ENCODE data around the gene DENND1A.

DENND1A gene

GRCh38 chr9:123617952-123618678 is 311.8 kb downstream of the DENND1A start:
- no peak for TF ChIP-seq CTCF (IDR thresholded peaks at IDR 0.05; ENCODE audit: insufficient read depth, missing control alignments)
- DNase-seq (ENCODE audit: insufficient read length, low spot score), result no peak
- FAIRE-seq, result no peak

GRCh38 chr9:123617286-123617685 is 312.6 kb downstream of the DENND1A start:
- no peak for DNase-seq (ENCODE audit: insufficient read length, low spot score)
- TF ChIP-seq CTCF (IDR thresholded peaks at IDR 0.05; ENCODE audit: insufficient read depth, missing control alignments), result no peak
- FAIRE-seq, result no peak

GRCh38 chr9:123616707-123617106 is 313.2 kb downstream of the DENND1A start:
- FAIRE-seq (no peak), DNase-seq (ENCODE audit: insufficient read length, low spot score) (no peak)
- no peak for TF ChIP-seq CTCF (IDR thresholded peaks at IDR 0.05; ENCODE audit: insufficient read depth, missing control alignments)

- FAIRE-seq, result no peak
- DNase-seq (ENCODE audit: insufficient read length, low spot score), result no peak
- no peak for TF ChIP-seq CTCF (IDR thresholded peaks at IDR 0.05; ENCODE audit: insufficient read depth, missing control alignments)
Observed at GRCh38 chr9:123615381-123615780, 314.5 kb downstream of the DENND1A start.

- FAIRE-seq (no peak), DNase-seq (ENCODE audit: insufficient read length, low spot score) (no peak)
- TF ChIP-seq CTCF (IDR thresholded peaks at IDR 0.05; ENCODE audit: insufficient read depth, missing control alignments), result no peak
Observed at GRCh38 chr9:123614306-123615263, 315.3 kb downstream of the DENND1A start.

- DNase-seq (ENCODE audit: insufficient read length, low spot score) (no peak), FAIRE-seq (no peak)
- no peak for TF ChIP-seq CTCF (IDR thresholded peaks at IDR 0.05; ENCODE audit: insufficient read depth, missing control alignments)
Observed at GRCh38 chr9:123611226-123611625, 318.7 kb downstream of the DENND1A start.

All from D721Med (cell line).